ENCODE measurements around the gene SLC49A3. TPM values are rescaled to one million over a fixed set of nuclear protein-coding genes. Genes with fewer than 3 reads are reported as not detected.

The SLC49A3 gene
- total RNA-seq, 1 experiment from 2014 or later: not detected

GRCh38 chr4:721261-722168 lies 32.6 kb upstream of the SLC49A3 start:
- ATAC-seq: peak; percentile 22; the same call in 1 of the 2 replicates
- Histone ChIP-seq H3K9me2 (replicated peaks; ENCODE audit: low read length) (no peaks in the 10 kb centered on the region), H3F3A (ENCODE audit: low read length, unreplicated experiment) (no peaks in the 10 kb centered on the region), H3K4me3 (ENCODE audit: low read length) (no peak overlapping the region), H3K4me2 (ENCODE audit: low read length) (no peak overlapping the region), H2AFZ (ENCODE audit: low read length) (no peak overlapping the region), H4K20me1 (ENCODE audit: low read length) (no peaks in the 10 kb centered on the region), H3K27me3 (ENCODE audit: low read length) (no peaks in the 10 kb centered on the region), H3K79me2 (ENCODE audit: low read length) (peaks cover 48% of the 10 kb centered on the region), H3K9ac (ENCODE audit: low read length) (no peak overlapping the region), H3K9me3 (ENCODE audit: low read length) (no peaks in the 10 kb centered on the region), H3K36me3 (ENCODE audit: low read depth, low read length) (no peaks in the 10 kb centered on the region), H3K27ac (ENCODE audit: low read length) (no peak overlapping the region), H3K4me1 (ENCODE audit: insufficient read depth, low read length) (no peaks in the 10 kb centered on the region)
- CTCF ChIA-PET: no interaction called here
- TF ChIP-seq CTCF (conservative IDR thresholded peaks at IDR 0.05; ENCODE audit: low read depth, low read length) (no peak), EZH2 (IDR thresholded peaks at IDR 0.05; ENCODE audit: low read length, unreplicated experiment) (no peak), EZH2phosphoT487 (IDR thresholded peaks at IDR 0.05; ENCODE audit: borderline replicate concordance, low read length) (no peak)
- intact Hi-C loops (cut with micrococcal nuclease): no loop called here
- BruUV-seq (replicated peaks): no TSS peak
- no peak for DNase-seq
- POLR2A ChIA-PET (ENCODE audit: unreplicated experiment): no interaction called here

- Histone ChIP-seq H3K4me1 (ENCODE audit: insufficient read depth, low read length) (no peaks in the 10 kb centered on the region), H3K27ac (ENCODE audit: low read length) (no peak overlapping the region), H3K79me2 (ENCODE audit: low read length) (peaks cover 42% of the 10 kb centered on the region), H3K9ac (ENCODE audit: low read length) (no peak overlapping the region), H3K27me3 (ENCODE audit: low read length) (no peaks in the 10 kb centered on the region), H3K9me3 (ENCODE audit: low read length) (no peaks in the 10 kb centered on the region), H3K4me2 (ENCODE audit: low read length) (no peak overlapping the region), H3F3A (ENCODE audit: low read length, unreplicated experiment) (no peaks in the 10 kb centered on the region), H4K20me1 (ENCODE audit: low read length) (no peaks in the 10 kb centered on the region), H2AFZ (ENCODE audit: low read length) (no peak overlapping the region), H3K4me3 (ENCODE audit: low read length) (no peak overlapping the region), H3K36me3 (ENCODE audit: low read depth, low read length) (no peaks in the 10 kb centered on the region), H3K9me2 (replicated peaks; ENCODE audit: low read length) (no peaks in the 10 kb centered on the region)
- DNase-seq: no peak
- intact Hi-C loops (cut with micrococcal nuclease): no loop called here
- TF ChIP-seq CTCF (conservative IDR thresholded peaks at IDR 0.05; ENCODE audit: low read depth, low read length) (no peak), EZH2phosphoT487 (IDR thresholded peaks at IDR 0.05; ENCODE audit: borderline replicate concordance, low read length) (no peak), EZH2 (IDR thresholded peaks at IDR 0.05; ENCODE audit: low read length, unreplicated experiment) (no peak)
- ChIA-PET POLR2A (ENCODE audit: unreplicated experiment) (no interaction called here), CTCF (no interaction called here)
- no TSS peak for BruUV-seq (replicated peaks)
- no peak for ATAC-seq
These were observed 31.3 kb upstream of the SLC49A3 start for GRCh38 chr4:720111-720860.
